GM19397 (cell line): ENCODE measurements around the gene ELP5.

Experiments
- ATAC-seq: cut with Tn5 transposase; IDR thresholded peaks from one replicate; pipeline ENCODE4 v1.9.1; 2021; ENCODE audit warnings: mild to moderate bottlenecking, moderate library complexity; ENCODE audit not compliant: unreplicated experiment

The ELP5 gene

GRCh38 chr17:7282752-7283321 lies 30.8 kb downstream of the ELP5 start:
- ATAC-seq, result no peak

- ATAC-seq, result no peak
These were observed 31.6 kb downstream of the ELP5 start for GRCh38 chr17:7283471-7284216.

- no peak for ATAC-seq
These were observed 32.9 kb downstream of the ELP5 start for GRCh38 chr17:7284911-7285310.

GRCh38 chr17:7285679-7286078 lies 33.7 kb downstream of the ELP5 start:
- ATAC-seq, result no peak

GRCh38 chr17:7289256-7290032 lies 37.4 kb downstream of the ELP5 start:
- no peak for ATAC-seq

GRCh38 chr17:7290166-7290565 lies 38.2 kb downstream of the ELP5 start:
- ATAC-seq, result no peak

GRCh38 chr17:7290685-7291084 lies 38.7 kb downstream of the ELP5 start:
- no peak for ATAC-seq

GRCh38 chr17:7292194-7292593 lies 40.2 kb downstream of the ELP5 start:
- no peak for ATAC-seq

- no peak for ATAC-seq
These were observed 40.7 kb downstream of the ELP5 start for GRCh38 chr17:7292729-7293128.

- no peak for ATAC-seq
These were observed 41.1 kb downstream of the ELP5 start for GRCh38 chr17:7293159-7293558.

GRCh38 chr17:7293816-7294613 lies 42.0 kb downstream of the ELP5 start:
- no peak for ATAC-seq

GRCh38 chr17:7294614-7295153 lies 42.7 kb downstream of the ELP5 start, which contains the start of gene YBX2:
Gene YBX2, minus strand, starts transcription at chr17:7294639. Its CDS starts 139 bp downstream, at chr17:7294500.
- no peak for ATAC-seq

GRCh38 chr17:7295230-7296180 lies 43.5 kb downstream of the ELP5 start:
- no peak for ATAC-seq

GRCh38 chr17:7296189-7296861 lies 44.3 kb downstream of the ELP5 start:
- no peak for ATAC-seq

- ATAC-seq, result no peak
These were observed 52.2 kb downstream of the ELP5 start for GRCh38 chr17:7304179-7304578.

- ATAC-seq, result peak; percentile 73
These were observed 55.1 kb downstream of the ELP5 start, which contains the start of gene EIF5A for GRCh38 chr17:7306911-7307685. Gene EIF5A, plus strand, starts transcription at chr17:7307628. Its CDS starts 2,008 bp downstream, at chr17:7309636.

GRCh38 chr17:7307686-7308624 lies 55.9 kb downstream of the ELP5 start:
- ATAC-seq, result peak; percentile 10
